Measurements from ENCODE around the gene RNASEH1. TPM values are rescaled to one million over a fixed set of nuclear protein-coding genes. Genes with fewer than 3 reads are reported as not detected.
"Not testable (repeated sequence)": the region's sequence is repeated elsewhere in the genome, so short reads cannot be mapped to it uniquely, and the experiment has no call there.

Gene RNASEH1
- polyA plus RNA-seq, 12 donors, result 10.1 to 21.0 (median 18.9) TPM; not detected in 1

- not testable (repeated sequence) for DNase-seq
Measured at GRCh38 chr2:3569656-3570055, 11.5 kb upstream of the RNASEH1 start.

DNA sequence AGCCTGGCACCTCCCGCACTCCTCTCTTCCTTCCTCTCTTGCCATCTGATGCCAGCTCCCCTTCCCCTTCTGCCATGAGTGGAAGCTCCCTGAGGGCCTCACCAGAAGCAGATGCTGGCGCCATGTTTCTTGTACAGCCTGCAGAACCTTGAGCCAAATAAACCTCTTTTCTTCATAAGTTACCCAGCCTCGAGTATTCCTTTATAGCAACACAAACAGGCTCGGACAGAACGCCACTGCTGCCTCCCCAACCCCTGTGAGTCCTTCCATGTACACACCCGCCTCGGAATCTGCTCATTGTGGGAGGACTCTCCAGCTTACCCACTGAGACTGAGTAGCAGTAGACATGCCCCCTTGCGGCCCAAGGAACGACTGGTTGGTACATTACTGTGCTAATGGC, 8.7 kb upstream of the RNASEH1 start:
- DNase-seq, result no peak

GRCh38 chr2:3565117-3565516, 7.0 kb upstream of the RNASEH1 start:
- DNase-seq, result no peak

GRCh38 chr2:3563521-3563976, 5.4 kb upstream of the RNASEH1 start:
- no peak for DNase-seq

DNA sequence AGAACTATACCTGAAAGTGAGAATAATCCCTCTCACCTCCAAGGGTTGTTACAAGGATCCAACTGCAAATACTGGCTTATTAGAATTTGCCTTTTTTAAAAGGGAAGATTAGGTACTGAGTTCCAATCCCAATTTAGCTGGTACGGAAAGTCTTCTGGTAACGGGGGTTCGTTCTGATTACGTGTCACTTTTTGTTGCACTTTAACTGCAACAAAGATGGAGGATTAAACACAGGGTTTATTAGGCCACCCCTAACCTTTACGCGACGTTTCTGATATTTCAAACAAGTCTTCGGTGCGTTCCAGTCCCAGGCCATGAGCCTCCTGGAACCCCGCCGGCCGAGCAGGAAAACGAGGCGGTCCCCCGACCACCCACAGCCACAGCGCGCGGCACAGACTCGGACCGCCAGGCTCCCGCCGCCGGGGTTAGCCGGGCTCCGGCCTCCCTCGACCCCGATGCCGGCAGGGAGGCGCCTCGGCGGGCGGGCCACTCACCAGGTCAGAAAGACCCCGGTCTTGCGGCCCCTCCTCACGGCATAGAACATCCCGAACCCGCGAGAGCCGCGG, 411 bp downstream of the RNASEH1 start:
- no peak for DNase-seq

DNA sequence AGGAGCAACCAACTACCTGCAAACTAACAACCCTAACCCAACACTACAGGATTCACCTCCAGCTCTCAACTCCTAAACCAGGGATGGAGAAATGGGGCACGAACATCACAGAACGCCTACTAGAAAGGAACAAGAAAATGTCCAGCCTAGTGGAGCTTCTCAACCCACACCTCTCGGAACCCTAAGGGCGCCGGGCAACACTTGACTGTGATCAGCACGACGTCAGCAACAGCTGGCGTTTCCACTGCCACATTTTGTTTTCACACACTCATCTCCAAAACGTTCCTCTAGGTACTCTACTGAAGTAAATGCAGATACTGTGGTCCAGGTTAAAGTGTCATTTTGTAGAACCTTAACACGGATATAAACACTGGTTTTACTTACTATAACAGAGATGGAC, 4.2 kb downstream of the RNASEH1 start:
- DNase-seq, result no peak

GRCh38 chr2:3547915-3548314, 10.2 kb downstream of the RNASEH1 start:
- no peak for DNase-seq

DNA sequence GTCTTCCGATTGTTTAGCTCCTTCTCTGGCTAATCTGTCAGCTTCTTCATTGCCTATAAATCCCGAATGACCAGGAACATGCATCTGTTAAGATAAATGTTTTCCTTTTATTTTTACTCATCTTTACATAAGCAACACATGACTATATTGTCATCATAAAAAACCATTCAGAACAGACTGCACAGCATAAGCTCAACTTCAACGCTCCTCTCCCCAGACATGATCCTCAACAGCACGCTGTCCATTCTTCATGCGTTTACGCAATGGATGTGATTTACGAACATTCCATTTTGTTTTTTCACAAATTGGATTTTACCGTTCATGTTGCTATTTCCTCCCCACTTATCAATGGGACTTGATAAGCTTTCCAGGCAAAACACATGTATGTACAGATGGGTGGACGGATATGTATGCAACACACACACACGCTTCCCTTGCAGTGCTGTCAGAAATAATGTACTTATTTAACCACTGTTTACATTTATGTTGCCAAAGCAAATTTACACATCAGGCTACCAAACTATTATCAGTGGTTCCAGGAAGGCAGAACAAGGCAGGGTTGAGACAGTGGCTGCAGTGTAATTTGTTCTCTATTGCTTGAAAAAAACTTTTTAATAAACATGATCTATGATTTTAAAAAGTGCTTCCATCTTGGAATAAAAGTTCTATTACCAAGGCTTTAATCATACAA, 12.2 kb downstream of the RNASEH1 start:
- no peak for DNase-seq

DNA sequence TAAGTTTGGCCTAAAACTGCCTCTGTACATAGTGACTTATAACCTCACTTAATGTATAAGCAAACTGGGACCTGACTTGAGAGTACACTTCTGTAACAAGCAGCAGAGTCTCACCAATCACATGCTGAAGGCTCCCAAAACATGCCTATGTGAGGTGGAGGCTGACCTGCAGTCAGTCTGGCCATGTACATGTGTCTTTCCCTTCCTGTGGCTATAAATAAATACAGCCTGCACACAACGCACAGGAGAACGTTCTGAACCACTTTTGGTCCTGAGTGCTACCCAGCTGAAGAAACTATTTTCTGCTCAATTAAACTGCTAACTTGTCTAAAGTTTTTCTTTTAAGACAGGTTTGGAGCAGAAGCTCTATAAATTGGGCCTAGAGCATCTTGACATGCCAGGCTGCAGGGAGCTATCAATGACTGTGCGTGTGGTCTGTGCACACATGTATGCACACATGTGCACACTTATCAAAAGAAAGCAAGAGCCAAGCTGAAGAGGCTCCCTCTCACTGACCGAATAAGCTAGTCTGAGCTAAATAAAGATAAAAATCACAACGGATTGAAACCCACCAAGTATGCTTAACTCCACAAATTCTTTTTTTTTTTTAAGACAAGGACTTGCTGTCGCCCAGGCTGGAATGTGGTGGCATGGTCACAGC, 15.0 kb downstream of the RNASEH1 start:
- DNase-seq, result no peak

- DNase-seq, result no peak
Measured at GRCh38 chr2:3542107-3542506, 16.0 kb downstream of the RNASEH1 start.

GRCh38 chr2:3539836-3540235, 18.3 kb downstream of the RNASEH1 start:
- DNase-seq, result no peak

- peak; percentile 12 for DNase-seq
Measured at GRCh38 chr2:3536682-3537632, 21.2 kb downstream of the RNASEH1 start.

DNA sequence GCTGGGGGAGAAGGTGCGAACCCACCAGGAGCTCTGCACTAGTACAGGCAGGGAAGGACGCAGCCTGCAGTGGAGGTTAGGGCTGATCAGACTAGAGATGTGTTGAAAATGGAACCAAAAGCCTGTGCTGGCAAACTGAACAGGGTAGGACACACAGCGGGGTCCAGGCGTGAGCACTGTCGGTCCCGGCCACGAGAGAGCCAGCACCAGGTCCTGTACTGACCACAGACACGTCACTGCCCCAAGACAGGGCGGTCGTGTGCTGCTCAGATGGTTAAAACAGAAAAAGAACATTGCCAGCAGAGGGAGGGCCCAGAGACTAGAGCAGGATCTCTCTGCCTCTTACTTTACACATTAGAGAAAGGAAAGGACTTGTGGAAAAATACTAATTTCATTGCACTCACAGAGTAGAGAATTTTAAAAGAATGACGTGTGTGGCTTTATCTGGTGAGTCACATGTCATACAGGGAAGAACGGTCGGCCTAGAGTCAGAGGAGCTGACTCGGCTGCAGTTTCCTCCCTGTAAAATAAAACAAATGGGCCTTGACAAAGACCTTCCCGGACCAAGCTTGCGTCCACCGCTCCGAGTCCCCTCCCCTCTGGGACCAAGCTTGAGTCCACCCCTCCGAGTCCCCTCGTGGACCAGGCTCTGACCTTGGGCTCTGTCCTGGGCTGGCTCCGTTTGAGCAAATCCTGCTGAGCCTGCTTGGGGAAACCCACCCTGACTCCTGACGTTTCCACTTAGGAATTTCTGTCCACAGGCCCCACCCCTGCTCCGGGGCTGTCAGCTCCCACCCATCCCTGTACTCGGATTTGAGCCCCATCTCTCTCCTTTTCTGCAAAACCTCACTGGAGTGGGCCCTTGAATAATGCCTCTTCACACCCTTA, 22.1 kb downstream of the RNASEH1 start:
- DNase-seq, result peak; percentile 76

DNA sequence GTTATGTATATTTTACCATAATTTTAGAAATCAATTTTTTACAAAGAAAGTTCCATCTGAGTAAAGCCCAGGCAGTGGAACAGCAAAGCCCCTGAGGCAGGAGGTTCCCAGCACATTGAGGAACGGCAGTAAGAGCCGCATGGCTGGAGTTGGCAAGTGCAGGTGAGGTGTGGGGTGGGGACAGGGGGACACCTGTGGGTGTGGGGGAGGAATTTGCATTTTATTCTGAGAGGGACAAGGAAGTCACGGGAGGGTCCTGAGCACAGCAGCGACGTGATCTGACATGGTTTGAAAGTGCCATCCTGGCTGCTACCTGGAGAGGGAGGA, 22.7 kb downstream of the RNASEH1 start:
- no peak for DNase-seq

- no peak for DNase-seq
Measured at GRCh38 chr2:3534251-3534814, 23.8 kb downstream of the RNASEH1 start.

DNA sequence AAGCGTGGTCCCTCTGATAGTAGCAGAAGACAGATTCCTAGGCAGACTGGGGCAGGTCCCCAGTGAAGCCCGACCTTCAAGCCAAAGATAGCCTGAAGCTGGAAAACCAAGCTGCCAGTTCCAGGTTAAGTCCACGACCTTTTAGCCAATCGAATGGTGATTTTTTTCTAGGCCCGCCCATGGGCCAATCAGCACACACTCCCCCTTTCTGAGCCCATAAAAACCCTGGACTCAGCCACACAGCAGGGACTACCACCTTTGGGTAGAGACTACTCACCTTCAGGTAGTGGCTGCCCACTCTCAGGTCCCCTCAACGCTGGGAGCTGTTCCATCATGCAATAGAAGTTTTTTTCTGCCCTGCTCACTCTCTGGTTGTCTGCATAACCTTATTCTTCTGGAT, 24.3 kb downstream of the RNASEH1 start:
- DNase-seq, result no peak

- no peak for DNase-seq
Measured at GRCh38 chr2:3532941-3533340, 25.2 kb downstream of the RNASEH1 start.

DNA sequence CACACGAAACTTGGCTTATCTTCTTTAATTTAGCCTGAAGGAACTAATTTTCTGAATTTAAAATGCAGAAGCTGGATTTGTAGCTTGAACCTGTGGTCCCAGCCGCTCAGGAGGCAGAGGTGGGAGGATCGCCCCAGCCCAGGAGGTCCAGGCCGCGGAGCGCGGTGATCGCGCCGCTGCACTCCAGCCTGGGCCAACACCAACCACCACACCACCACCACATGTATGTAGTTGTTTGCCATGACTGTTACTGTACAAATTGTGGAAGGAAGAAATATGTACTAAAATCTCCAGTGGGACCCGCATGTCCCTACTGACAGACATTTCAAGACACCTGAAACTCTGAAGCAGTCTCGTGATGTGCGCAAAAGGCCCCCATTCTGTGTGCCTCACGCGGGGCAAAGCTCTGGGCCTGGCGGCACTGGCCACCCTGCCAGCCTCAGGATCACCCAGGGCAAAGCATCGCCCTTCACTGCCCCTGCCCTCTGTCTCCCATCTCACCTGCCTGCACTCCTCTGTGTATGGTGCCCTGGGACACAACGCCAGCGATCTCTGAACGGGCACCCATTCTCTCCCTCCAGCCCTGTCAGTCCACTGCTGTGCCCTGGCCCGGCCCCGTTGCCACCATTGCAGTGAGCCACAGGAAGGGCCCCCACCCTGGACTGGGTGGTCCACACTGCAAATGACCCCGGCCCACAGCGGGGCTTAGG, 28.7 kb downstream of the RNASEH1 start:
- no peak for DNase-seq

DNA sequence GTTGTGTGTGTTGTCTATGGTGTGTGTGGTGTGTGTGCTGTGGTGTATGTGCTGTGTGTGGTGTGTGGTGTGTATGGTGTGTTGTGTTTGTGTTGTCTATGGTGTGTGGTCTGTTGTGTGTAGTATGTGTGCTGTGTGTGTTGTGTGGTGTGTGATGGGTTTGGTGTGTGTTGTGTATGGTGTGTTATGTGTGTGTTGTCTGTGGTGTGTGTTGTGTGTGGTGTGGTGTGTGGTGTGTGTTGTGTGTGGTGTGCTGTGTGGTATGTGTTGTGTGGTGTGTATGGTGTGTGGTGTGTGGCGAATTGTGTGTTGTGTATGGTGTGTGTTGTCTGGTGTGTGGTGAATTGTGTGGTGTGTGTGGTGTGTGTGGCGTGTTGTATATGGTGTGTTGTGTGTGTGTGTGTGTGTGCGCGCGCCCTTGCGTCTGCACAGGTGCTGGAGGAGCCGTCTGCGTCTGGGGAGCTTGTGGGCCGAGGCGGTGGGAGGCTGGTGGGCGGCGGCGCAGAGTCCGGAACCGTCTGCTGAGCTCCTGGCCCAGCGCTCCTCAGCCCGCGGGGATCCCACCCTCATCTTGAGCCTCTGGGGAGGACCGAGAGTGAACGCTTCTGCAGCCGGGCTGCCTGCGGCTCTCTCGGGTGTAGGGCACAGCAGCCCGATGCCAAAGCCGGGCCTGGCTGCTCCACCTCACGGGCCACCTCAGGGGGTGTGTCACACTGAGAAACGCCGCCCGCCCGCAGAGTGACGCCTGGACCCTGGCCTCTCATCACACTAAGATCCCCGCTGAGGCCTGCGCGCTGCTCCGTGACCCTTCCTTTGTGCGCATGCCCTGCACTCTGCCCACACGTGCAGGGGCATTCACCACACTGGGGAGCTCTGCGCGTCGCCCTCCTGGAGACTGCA, 30.0 kb downstream of the RNASEH1 start:
- no peak for DNase-seq

Measured in muscle of arm (tissue), 12 donors.